Fibroblast of mammary gland (primary cell): ENCODE data around the gene TSPAN7.

Source experiments
- DNase-seq: peaks from one replicate; pipeline ENCODE4 v3.0.0-alpha.2; 2010; ENCODE audit warnings: low read depth
- H3K4me3 ChIP-seq: 2 replicates; pipeline ENCODE4 v1.5.1; 2011; ENCODE audit warnings: low read depth, mild to moderate bottlenecking, low read length, moderate library complexity; ENCODE audit not compliant: control insufficient read depth
- CTCF ChIP-seq: conservative IDR thresholded peaks from 2 replicates; pipeline ENCODE4 v1.5.1; 2011; ENCODE audit warnings: low read depth, low read length, inconsistent platforms; ENCODE audit not compliant: control insufficient read depth, insufficient read depth

Gene TSPAN7

GRCh38 chrX:38668771-38669170 is 107.4 kb downstream of the TSPAN7 start:
- no peak overlapping the region for H3K4me3 ChIP-seq
- no peak for DNase-seq
- no peak for TF ChIP-seq CTCF

GRCh38 chrX:38669428-38669827 is 108.1 kb downstream of the TSPAN7 start:
- DNase-seq, result no peak
- no peak overlapping the region for H3K4me3 ChIP-seq
- TF ChIP-seq CTCF, result no peak

DNA sequence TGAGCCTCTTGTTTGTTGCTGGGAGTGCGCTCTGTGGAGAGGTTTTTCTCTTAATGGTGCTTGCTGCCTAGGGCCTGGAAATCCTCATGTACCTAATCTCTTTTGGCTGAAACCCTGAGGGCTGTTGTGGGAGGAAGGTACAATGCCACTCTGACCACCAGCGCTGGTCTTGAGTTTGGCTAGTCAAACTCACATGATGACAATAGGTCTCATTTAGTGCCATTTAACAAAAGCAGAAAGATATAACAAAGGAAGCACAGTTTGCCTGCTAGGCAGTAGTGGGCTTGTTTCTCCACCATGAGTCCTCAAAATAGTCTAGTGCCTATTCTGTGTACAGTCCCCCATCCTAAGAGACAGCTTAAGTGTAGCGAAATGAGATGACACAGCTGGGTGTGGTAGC is 111.3 kb downstream of the TSPAN7 start:
- no peak for DNase-seq
- H3K4me3 ChIP-seq, result no peak overlapping the region
- TF ChIP-seq CTCF, result no peak

GRCh38 chrX:38675856-38676255 is 114.5 kb downstream of the TSPAN7 start:
- no peak for DNase-seq
- TF ChIP-seq CTCF, result no peak
- H3K4me3 ChIP-seq, result no peak overlapping the region

DNA sequence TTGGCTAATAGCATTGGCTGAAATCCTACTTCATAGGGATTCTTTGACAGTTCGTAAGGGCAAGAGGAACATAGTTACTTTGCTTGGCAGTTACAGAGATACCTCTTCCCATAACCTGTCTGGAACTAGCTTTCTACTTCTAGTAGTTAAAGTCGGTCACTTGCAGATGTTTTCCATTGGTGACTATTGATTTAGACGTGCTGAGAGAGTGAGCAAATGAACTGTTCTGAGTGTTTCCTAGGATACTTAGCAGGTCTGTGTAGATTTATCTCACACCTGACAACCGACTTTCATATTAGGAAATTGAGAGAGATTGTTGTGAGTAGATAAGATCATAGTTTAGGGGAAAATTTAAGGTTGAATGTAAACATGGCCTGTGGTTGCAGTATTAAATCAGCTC is 116.8 kb downstream of the TSPAN7 start:
- no peak for DNase-seq
- no peak overlapping the region for H3K4me3 ChIP-seq
- no peak for TF ChIP-seq CTCF

GRCh38 chrX:38678821-38679220 is 117.5 kb downstream of the TSPAN7 start:
- H3K4me3 ChIP-seq, result no peak overlapping the region
- DNase-seq, result no peak
- TF ChIP-seq CTCF, result no peak

- DNase-seq, result no peak
- no peak overlapping the region for H3K4me3 ChIP-seq
- no peak for TF ChIP-seq CTCF
These were observed 118.4 kb downstream of the TSPAN7 start for GRCh38 chrX:38679695-38680094.
